Suprapubic skin (tissue), 4 donors: ENCODE measurements around the gene ARCN1.
"Not testable (repeated sequence)": the region's sequence is repeated elsewhere in the genome, so short reads cannot be mapped to it uniquely, and the experiment has no call there.

Source experiments
- CTCF ChIP-seq, 2 donors: fragments of 200-600 bp in 1 of 2; fragments of 450-650 bp in 1 of 2; sonication (generic) in 1 of 2; IDR thresholded peaks; one replicate each; pipeline ENCODE4 v1.5.1; 2016 to 2019; ENCODE audit warnings: antibody characterized with exemption in 2 of 2, mild to moderate bottlenecking in 1 of 2, moderate library complexity in 1 of 2
- EP300 ChIP-seq: sonication (generic); formaldehyde crosslinking; IDR thresholded peaks from one replicate; pipeline ENCODE4 v1.6.1; 2017; ENCODE audit warnings: antibody characterized with exemption
- POLR2A ChIP-seq, 2 donors: fragments of 450-650 bp; IDR thresholded peaks; one replicate each; pipeline ENCODE4 v1.6.1; 2017; ENCODE audit warnings: antibody characterized with exemption in 2 of 2, mild to moderate bottlenecking in 2 of 2, moderate library complexity in 2 of 2
- POLR2AphosphoS5 ChIP-seq, 3 donors: sonication (generic); formaldehyde crosslinking; IDR thresholded peaks; one replicate each; pipeline ENCODE4 v1.6.1; 2017; ENCODE audit warnings: antibody characterized with exemption in 3 of 3

GRCh38 chr11:118603709-118604108 is 31.5 kb downstream of the ARCN1 start:
- not testable (repeated sequence) for TF ChIP-seq POLR2AphosphoS5 (IDR thresholded peaks at IDR 0.05); CTCF (IDR thresholded peaks at IDR 0.05); POLR2A (IDR thresholded peaks at IDR 0.05); EP300
